ENCODE data around the gene IL12RB2.
"Not testable (repeated sequence)": the region's sequence is repeated elsewhere in the genome, so short reads cannot be mapped to it uniquely, and the experiment has no call there.

The IL12RB2 gene

DNA sequence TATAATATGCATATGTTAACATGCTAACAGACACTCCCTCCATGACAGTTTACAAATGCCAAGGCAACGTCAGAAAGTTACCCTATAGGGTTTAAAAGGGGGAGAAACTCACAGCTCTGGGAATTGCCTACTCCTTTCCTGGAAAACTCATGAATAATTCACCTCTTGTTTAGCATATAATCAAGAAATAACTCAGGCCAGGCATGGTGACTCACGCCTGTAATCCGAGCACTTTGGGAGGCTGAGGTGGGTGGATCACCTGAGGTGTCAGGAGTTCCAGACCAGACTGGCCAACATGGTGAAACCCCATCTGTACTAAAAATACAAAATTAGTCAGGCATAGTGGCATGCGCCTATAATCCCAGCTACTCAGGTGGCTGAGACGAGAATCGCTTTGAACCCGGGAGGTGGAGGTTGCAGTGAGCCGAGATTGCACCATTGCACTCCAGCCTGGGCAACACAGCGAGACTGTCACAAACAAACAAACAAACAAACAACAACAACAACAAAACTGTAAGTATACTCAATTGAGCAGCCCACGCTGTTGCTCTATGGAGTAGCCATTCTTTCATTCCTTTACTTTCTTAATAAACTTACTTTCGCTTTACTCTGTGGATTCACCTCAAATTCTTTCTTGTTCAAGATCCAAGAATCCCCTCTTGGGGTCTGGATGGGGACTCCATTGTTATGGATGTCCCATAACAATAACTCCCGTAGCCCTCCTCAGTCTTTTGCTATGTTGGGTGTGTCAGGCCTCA lies 92.5 kb downstream of the IL12RB2 start:
- not testable (repeated sequence) for DNase-seq

DNA sequence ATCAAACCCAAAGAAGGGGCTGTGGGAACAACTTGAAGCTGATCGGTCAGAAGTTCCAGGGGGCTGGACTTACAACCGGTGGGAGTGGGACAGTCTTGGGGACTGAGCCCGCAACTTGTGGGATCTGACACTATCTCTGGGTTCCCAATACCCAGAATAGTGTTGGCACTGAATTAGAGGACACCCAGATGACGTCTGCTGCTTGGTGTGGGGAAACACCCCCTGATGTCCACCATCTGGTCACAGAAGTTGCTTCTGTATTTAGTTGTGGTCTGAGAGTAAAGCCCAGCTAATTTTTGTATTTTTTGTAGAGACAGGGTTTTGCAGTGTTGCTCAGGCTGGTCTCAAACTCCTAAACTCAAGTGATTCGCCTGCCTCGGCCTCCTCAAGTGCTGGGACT lies 93.8 kb downstream of the IL12RB2 start:
- no peak for DNase-seq

DNA sequence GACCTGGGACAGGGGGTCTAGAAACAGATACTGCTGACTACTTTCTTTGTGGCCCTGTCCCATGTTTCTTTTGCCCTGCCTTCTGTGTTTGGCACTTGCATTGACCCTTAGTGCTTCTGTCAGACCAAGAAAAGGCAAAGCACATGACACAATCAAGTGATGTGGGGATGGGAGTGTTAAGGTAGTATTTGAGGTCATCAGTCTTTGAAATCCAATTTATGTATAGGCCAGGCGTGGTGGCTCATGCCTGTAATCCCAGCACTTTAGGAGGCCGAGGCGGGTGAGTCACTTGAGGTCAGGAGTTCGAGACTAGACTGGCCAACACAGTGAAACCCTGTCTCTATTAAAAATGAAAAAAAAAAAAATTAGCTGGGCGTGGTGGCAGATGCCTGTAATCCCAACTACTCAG lies 96.5 kb downstream of the IL12RB2 start:
- DNase-seq: no peak

DNA sequence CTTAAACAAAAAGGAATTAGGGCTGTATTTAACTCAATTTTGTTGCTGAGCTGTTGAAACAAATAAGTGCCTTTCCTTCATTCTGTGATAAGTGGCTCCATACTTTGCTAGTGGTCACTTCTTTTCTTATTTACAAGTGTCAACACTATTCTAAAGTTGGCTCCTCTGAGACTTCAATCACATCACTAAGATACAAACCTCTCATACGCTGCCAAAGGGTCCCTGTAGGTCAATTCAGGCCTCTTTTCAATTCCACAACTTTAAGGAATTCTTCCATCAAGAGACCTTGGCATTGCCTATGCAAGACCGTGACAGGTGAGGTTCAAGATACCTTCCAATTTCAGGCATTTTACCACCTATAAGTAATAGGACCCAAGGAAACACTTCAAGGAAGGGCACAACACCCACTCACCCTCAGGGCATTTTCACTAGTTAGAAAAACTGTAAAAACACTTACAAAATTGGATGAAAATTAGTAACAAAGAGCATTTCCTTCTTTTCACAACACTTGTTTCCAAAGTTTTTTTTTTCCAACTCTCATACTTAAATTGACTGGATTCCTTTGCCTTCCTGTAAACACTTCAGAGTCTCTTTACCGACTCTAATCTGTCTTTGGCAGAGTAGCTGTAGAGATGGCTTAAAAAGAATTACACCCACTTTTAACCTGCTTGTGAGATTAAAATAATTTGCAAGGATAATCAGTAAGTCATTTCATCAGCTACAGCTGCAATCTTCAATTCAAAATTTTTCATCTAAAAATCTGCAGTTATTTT lies 98.0 kb downstream of the IL12RB2 start:
- no peak for DNase-seq

DNA sequence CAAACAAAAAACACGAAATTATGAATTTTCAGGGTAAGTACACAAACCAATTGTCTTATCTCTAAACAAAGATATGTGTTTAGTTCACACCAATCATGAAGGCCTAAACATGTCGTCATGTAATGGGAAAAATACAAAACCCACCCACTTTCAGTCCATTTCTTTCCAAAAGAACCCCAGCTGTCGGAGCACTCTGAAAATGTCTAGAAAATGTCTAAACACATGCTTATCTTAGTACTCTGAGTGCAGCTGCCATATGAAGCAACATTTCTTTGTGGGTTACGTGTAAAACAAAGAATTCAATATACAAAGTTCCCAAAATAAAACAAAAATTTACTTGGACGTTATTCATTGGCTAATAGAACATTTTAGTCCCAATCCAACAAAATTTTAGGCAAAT lies 99.8 kb downstream of the IL12RB2 start:
- DNase-seq: no peak

DNA sequence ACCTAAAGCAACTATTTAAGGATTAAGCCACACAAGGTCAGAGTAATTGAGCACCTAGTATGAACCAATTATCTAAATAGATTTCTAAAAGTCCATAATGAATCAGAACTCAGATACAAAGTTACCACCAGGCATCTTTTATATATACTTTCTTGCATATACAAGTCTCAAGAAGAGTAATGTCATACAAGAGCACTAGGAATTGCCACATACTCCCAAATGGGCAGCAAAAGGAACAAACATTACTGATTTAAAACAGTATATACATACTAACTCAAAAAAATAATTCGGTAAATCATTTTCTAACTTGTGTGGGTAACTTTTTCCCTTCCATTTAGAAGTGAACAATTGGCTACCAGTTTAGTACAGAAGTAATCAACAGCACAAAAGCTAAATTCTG lies 100.5 kb downstream of the IL12RB2 start:
- DNase-seq: no peak

DNA sequence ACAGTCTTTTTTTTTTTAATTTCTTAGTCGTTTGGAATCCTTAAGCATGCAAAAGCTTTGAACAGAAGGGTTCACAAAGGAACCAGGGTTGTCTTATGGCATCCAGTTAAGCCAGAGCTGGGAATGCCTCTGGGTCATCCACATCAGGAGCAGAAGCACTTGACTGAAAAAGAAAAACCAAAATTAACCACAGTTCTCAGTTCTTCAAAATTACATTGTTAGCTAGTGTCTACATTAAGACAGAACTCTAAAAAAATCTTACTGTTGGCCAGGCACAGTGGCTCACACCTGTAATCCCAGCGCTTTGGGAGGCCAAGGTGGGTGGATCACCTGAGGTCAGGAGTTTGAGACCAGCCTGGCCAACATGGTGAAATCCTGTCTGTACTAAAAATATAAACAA lies 105.4 kb downstream of the IL12RB2 start:
- not testable (repeated sequence) for DNase-seq

DNA sequence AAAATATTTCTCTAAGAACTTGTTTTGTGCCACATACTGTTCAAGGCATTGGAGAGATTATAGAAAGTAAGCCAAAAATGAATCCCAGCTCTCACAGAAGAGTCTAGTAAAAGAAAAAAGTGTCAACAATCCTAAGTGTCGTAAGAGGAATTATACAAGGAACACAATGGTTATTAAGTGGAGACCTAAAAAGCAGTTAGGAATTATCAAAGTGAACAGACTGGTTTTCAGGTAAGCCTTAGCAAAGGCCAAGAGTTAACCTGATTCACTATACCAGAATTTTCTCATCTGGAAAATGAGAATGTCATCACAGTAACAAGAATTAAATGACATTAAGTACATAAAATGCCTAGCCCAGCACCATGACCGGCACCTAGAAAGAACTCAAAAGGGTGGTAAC lies 106.9 kb downstream of the IL12RB2 start:
- DNase-seq: no peak

DNA sequence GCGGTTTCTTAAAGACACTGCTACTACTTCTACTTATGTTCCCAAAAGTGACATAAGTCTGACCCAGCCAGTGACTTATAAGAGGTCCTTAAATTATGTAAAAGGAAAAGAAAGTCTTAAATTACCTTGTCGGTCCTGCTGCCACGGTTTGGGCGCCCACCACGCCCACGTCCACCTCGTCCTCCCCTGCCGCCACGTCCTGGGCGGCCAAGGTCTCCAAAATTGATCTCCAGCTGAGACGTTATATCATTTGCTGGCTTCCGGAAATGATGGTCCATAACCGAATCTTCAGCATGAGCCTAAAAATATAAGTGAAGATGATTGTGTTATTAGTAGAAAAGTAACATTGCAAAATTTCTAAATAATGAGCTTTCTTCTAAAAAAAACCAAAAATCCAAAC lies 107.4 kb downstream of the IL12RB2 start:
- DNase-seq: no peak

DNA sequence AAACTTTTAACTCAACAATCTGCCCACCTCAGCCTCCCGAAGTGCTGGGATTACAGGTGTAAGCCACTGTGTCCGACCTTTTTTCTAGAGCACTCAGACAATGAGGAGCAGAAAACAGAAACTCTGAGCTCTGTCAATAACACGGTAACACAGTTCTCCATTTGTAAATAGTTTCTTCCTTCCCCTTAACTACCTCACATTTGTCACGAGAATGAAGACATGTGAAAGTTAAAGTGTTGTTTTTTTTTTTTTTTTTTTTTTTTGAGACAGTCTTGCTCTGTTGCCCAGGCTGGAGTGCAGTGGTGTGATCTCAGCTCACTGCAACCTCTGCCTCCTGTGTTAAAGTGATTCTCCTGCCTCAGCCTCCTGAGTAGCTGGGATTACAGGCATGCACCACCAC lies 110.1 kb downstream of the IL12RB2 start:
- DNase-seq: not testable (repeated sequence)

DNA sequence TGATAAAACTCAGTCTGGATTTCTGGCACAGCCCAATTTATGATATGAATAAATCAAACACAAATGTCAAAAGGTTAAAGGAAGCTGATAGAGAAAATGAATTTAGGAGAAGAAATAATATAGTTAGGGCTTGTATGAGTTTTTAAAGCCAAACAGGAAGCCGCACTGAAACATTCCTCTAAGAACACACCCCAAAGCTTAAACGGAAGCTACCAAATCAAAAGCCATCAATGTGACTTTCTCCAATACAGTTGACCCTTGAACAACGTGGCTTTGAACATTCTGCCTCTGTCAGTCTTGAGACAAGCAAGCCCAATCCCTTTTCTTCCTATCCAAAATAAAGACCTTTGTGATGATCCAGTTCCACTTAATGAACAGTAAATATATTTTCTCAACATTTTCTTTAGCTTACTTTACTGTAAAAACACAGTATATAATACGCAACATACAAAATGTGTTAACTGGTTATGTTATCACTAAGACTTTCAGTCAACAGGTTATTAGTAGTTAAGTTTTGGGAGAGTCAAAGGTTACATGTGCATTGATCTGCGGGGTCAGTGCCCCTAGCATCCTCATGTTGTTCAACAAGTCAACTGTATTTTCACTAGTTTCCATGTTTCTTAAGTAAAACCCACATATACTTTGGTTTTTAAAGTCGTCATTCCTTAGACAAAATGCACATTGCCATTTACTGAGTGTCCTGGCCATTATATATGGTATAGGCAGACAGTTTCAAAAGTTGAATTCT lies 111.3 kb downstream of the IL12RB2 start:
- no peak for DNase-seq

DNA sequence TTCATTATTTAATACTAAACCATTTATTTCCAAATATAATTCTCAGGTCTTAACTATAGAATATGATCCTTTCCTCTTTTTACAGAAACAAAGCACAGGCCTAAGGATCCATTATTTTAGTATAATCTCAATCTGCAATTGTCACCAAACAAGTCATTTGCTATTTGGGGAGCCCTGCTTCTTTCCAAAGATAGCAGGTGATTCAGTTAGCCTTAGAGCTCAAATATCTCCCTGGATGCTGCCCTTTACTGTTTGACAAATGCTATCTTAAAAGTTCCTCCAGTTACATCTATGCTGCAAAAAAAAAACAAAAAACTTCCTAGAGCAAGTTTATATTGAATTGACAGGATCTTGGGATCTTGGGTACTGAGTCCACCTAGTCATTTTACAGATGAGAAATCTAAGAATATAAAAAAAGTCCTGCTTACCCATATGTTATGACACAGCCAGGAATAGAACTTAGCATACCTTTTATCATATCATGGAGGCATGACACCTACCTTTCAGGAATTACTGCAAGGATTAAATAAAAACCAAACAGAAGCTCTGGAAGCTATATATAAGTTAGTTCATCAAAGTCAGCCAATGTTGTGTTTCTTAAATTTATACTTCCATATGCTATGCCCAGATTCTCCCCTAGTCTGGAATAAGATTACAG lies 113.3 kb downstream of the IL12RB2 start:
- DNase-seq: no peak

DNA sequence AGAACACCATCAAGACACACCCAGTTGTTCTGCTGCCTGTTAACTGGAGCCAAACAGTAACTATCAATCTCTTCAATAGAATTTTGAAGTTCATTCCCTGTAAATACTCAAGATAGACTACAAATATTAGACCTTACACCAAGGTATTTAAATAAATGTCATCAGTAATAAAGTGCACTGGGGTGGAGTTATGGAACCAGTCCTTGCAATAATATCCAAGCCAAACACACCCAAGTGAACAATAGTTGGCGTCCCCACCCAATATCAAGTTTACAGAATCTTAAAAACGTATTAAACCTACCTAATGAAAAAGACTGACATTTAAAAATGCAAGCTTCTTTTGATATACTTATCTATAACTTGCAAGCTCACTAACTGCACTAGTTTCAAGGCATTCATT lies 119.8 kb downstream of the IL12RB2 start:
- no peak for DNase-seq

DNA sequence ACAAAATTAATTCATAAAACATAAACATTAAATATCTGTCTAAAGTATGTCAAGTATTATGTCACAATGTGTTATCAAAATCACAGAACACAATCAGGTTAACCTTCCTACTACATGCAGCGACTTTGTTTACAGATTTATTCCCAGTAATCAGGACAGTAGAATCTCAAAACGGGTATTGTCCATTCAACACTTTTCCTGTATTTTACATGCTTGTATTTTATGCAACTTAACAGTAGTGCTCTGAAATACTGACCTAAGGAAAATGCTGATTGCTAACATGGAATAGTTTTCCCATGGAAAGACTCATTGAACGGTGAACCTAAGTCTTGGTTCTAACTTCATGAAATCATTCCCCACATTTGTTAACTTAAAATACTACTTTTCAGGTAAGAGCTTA lies 120.3 kb downstream of the IL12RB2 start:
- no peak for DNase-seq

DNA sequence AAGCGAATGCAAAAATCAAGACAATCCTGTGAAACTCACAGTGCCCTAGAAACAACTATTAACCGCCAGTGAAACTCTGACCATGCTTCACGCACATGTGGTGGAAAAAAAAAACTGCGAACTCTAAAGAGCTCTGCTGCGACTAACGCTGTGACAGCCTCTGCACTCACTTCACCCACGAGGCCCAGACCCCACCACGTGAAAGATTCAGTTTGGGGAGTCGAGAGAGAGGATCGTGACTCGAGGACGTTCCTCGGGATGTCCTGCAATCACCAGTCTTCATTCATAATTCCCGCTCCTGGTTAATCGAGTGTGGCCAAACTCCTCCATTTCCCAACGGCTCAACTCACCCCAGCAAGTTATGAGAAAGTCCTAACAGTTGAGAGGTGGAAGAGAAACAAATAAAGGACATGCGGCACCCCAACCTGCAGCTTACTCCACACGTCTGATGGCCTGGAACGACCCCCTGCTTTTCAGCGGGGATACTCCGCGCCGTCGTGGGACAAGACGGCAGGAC lies 121.4 kb downstream of the IL12RB2 start:
- DNase-seq: no peak

DNA sequence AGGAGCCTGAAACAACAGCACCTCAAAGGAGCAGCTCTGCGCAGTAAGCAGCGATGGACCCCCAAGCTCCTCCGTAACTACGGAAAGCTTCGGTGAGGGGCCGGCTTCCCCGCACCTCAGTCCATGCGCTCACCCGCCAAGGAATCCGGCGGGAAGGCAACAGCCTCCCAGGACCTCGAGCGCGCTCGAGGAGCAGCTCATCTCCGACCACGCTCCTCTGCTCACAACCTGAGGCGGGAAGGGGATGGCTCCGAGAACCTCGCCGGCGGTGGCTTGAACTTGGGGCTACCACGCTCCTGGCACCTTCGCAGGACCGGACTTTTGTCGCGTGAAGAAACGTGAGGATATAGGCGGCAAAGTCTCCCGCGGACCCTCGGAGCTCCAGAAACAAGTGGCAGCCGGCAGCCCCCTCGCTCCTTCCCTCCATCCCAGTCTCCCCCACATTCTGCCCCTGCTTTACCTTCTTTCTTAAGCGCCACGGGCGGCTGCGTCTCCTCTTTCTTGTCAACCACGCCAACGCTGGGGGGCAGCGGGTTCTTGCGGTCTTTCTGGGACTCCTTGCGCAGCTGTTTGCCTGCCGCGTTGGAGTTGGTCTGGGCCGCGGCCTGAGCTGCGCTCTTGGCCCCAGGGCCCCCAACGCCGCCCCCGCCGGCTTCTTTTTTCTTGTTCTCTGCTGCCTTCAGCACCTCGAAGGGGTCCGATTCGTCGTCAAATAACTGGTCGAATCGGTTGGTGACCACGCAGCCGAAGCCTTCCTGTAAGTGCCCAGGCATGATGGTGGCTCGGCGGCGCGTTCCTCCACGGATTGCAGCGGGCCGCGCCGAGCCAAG lies 122.1 kb downstream of the IL12RB2 start:
- DNase-seq: peak; percentile 12

DNA sequence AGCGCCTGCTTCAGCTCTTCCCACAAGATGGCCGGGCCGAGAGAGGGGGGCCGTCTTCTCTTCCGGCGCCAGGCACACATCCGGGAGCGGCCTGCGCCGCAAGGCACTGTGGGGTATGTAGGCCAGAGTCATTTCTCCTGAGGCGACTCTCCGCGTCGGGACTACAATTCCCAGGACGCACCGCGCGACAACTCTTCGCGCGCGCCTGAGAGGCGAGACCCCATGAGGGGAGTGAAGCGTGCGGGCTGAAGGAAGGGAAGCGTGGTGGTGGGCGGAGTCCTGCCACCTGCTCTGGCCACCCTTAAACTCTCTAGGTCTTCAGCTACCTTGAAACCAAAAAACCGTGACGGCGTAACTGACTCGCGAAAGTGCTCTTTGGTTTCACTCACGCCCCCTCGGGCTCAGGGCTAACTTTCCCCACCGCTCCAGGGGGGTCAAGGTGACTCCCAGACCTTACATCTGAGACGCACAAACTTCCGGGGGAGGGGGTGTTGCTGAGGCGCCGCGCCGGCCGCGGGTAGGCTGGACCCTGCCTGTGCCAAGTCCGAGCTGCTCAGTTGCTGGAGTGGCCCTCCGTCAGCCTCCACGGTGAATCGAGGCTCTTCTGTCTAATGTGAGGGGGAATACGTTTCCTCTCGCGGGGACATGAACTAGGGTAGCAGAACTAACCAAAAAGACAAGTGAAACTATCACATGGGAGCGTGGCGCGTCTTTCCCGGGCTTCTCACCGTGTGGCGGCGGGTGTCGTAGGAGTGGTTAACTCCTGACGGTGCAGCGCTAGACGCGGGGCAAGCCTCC lies 122.9 kb downstream of the IL12RB2 start, which contains the start of gene SERBP1:
Gene SERBP1, minus strand, starts transcription at position 45 of the 798 bp plus-strand sequence. CDS start 102 bp downstream, outside the sequence.
- DNase-seq: peak; percentile 95

DNA sequence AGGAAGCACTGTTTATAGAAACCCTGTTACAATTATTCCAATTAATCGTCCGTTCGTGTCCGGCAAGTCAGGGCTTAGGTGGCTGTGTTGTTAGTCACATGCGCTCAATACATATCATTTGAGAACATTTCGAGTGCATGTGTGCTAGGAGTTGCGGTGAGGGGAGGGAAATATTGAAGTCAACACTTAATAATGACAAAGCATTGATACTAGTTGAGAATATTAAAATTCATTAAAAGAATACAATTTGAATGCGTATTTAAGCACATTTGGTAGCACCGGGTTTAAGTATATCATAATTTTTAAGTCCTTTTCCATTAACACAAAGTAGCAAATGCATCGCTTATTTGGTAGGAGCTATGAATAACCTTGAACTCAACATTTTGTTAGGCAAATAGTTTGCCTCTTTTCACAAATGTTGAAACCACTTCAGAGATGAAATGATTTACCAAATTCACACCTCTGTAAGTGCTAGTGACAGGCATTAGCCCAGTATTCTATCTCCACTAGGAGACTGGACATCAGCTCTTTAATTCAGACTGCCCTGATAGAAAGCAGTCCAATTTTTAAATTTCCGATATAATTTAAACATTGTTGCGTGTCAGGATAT lies 123.6 kb downstream of the IL12RB2 start:
- DNase-seq: no peak

DNA sequence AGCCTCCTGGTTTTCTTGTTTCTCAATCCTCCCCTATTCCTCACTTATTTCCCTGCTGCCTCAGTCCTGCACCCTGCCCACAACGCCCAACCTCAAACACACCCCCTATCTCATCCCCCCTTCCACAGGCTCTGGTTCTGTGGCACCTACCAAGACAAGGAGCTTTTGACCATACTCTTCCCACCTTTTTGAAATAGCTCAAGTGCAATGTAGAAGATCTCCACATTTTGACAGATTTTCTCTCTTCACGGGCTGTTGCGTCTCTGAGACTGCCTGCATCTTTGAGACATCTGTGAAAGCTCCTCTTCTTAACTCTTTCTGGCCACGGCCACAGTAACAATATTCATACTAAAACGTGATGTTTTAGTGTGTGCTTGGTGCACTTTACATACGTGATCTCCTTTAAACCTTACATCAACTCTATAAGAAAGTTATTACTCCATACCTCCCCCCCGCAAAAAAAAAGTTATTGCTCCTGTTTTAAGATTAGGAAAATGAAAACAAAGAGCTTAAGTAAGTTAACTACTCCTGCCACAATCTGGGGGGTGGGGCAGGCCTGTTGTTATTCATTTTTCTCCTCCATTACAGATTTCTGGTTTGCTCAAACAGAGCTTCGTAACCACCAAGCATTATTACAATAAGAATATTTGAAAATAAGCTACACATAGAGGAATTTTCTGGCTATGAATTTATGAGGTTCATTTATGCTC lies 124.4 kb downstream of the IL12RB2 start:
- DNase-seq: no peak

DNA sequence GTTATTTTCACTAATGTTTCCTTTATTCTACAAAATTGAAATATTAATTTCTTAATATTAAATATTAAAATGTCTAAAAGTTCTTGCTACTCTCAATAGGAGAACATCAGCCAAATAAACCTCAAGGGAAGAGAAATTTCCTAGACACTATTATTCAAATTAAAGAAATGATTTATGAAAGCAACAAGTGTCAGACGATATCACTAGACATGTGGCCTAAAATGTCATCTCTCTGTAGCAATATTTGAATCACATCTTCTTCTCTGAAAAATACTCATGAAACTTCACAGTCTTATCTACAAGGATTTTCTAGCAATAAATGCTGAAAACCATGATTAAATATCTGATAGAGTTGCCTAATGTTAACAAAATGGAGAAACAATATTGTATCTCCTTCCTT lies 125.1 kb downstream of the IL12RB2 start:
- no peak for DNase-seq
